ENCODE results near the gene THYN1.
"Not testable (repeated sequence)": the region's sequence is repeated elsewhere in the genome, so short reads cannot be mapped to it uniquely, and the experiment has no call there.

Gene THYN1

DNA sequence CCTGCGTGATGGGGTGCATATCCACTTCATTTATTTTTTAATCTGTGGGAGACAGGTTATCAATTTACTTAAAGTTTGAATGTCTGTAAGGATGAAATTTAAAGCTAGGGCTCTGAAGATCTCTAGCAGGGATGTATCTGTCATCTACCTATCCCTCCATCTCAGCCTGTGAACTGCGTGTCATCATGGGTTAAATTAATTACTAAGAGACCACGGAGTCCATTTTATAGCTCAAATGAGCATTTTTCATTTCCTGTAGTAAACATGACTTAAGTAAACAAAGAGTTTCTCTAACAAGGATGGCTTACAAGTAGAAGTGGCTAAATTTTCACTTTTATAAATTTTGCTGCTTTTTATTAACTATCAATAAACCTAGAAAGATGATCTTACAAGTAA is 20.2 kb upstream of the THYN1 start:
- DNase-seq, result no peak

DNA sequence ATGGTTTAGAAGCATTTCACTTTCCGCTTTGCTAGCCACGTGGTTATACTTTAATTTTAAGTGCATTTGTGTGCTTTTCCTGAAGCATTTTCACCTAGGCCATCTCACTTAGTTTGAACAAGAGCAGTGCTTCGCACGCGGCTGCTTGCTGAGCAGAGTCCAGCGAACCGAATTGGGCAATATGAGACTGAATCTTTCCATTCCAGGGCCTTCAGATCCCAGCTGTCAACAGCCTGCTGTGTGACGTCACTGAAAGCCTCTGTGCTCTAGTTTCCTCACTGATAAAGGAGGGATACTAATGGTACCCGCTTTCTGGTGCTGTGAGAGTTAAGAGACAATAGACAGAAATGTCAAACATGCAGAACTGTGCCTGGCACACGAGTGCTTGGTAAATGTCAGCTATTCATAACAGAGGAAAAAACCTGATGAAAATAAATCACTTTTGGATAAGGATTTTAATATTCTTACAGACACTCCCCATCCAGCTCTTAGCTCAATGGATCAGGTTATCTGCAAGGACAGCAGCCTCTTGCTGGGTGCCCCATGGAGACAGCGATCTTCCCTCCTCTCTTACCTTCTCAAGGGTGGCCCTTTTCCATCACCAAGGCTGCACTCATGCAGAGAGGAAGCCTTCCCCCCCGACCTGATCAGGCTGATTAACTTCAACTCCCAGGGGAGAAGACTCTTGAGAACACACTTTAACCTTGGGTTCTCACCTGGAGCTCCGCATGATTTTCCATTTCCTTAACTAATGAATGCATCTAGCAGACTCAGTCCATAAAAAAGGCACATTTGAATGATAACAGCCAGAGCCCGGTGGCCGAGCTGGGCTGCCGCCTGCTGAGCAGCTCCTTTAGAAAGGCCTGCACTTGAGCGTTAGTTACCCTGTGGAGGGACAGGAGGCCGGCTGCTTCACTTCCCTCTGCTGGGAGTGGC is 19.5 kb upstream of the THYN1 start:
- DNase-seq, result no peak

DNA sequence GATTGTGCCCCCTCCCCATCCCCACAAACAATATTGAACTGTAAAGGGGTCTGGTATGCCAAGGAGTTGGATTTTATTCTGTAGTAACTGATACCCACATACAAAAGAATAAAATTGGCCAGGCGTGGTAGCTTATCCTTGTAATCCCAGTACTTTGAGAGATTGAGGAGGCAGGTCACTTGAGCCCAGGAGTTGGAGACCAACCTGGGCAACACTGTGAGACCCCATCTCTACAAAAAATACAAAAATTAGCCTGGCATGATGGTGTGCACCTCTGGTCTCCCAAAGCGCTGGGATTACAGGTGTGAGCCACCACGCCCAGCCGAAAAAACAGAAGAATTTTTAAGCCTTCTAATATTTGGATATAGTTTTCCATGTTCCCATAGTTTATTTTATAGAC is 18.8 kb upstream of the THYN1 start:
- DNase-seq, result no peak

DNA sequence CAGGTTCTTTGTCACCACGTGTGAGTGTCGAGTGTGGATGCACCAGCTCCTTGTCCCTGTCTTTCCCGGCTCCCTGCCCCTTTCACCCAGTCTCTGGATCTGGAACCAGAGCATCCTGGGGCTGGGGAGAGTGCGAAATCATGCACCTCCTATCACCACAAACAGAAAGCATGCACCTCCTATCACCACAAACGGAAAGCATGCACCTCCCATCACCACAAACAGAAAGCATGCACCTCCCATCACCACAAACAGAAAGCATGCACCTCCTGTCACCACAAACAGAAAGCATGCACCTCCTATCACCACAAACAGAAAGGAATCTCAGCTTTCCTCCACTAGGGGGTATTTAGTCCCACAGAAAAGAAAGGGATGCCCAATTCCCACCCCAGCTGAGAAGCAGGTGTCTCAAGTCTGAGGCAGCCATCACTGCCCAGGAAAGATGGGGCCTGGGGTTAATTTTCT is 17.1 kb upstream of the THYN1 start:
- no peak for DNase-seq

DNA sequence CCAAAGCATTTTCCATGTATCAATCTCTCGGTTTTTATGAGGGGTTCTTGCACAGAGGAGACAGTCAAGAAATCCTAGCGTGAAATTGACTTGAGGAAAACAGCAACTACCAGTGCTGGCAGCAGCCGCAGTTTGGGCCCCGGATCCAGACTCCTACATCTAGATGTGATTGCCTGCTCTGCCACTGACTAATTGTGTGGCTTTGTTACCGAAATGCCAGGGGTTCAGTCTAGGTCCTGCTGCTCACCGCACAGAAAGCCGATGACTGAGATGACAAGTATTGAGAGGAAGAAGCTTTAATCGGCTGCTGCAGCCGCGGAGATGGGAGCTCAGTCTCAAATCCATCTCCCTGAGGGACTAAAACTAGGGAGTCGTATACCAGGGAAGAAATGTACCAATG is 14.8 kb upstream of the THYN1 start:
- DNase-seq, result no peak

DNA sequence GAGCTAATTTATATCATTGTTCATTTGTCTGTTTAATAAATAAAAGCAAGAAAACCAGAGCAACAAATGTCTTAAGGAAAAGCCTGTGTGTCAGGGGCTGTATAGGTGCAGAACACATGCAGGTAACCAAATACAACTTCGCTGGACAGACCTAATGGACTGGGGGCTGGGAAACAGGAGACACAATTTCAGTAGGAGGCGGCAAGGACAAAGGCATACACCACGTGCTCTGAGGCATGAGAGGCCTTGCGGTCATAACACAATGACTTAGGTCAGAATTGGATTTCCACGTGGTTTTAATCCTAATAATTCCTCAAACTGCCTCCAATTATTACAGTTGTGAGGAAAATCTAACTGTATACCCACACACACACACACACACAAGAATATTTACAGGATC is 14.3 kb upstream of the THYN1 start:
- DNase-seq, result no peak

DNA sequence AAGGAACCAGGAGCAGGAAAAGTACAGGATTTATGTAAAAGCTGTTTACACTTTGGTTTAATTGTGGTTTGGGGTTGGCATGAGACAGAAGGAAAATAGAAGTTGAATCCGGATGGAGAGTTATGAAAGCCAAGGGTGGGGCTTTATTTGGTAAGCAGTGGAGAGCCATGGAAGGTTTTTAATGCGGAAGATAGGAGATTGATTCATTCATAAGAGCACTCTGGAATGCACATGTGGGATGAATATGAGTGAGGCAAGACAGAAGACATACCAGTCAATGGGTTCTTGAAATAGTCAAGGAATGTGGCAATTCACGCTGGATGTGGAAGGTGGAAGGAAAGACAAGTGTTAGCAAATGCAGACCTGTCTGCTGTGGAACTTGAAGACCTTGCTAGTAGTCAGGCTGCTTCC is 13.7 kb upstream of the THYN1 start:
- no peak for DNase-seq

DNA sequence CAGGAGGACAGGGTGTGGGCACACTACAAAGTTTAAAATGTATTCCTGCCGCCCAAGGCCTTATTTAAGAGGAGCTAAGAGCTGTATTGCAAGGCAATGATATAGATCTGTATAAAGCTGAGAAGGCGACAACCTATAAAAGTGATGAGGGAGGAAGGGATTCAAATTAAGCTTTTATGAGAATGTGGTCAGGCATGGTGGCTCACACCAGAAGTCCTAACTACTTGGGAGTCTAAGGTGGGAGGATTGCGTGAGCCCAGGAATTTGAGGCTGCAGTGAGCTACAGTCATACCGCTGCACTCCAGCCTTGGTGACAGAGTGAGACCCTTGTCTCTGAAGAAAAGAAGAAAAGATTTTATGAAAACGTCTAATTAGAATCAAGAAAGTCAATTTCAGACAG is 13.3 kb upstream of the THYN1 start:
- DNase-seq, result no peak

DNA sequence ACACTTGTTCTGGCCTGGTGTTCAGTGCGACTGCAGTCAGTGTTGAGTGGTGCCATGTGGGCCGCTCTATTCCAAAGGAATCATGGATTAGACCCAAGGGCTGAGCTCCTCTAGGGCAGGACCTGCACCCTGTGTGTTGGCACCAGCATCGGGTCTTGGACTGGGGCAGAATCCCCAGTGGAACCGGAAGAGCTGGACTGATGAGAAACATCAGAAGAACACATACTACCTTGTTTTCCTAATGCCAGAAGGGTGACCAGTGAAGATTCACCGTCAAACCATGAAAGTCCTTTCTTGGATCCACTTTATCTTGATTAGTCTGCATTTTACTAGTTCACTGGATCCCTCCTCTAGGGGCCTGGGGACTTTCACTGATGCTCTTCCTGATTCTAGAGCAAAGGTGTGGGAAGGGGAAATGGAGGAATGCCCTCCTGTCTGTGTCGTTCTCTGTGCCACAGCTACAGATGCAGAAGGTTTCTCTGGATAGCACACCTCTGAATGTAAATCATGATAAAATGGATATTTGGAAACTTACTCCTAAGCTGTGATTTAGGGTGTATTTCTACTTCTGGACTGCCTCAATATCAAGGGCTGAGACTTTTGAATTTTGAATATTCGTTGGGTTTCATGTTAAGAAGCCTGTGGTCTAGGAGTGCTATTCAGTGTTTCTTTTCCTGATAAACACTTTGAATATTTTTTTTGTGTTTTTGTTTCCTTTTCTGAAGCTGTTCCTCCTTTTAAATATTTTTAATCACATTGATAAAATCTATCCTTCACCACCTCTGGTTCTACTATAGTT is 12.0 kb upstream of the THYN1 start:
- no peak for DNase-seq

DNA sequence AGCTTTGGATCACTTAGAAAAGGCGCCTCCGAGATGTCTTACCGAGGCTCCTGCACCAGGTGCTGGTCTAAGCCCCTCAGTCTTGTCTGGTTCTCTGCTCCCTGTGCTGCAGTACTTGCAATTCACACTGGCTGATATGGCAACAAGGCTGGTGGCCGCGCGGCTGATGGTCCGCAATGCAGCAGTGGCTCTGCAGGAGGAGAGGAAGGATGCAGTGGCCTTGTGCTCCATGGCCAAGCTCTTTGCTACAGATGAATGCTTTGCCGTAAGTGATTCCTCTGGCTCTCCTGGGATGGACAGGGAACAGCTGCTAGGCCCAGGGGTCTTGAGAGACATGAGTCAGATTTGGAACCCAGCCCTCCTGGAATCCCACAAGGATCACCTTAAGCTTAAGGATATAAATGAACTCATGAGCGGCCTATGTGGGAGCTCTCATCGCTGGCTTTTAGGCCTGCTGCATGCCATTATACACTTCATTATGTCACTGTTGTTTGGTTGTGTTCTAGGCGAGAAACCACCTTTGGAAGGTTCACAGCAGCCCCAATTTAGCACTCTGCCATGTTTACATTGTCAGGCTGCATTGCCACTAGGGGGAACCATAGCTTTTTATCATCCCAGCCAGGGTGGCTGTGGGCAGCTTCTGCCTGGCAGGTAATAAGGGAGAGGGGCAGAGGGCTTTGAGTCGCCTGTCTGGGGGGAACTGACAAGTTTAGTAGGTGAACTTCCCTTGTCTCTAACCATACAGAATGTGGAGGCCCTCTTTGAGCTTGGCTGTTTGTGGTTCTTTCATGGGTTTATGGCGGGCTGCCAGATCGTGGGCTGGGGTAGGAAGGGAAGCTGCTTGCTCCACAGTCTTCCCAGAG is 8.7 kb upstream of the THYN1 start:
- no peak for DNase-seq

DNA sequence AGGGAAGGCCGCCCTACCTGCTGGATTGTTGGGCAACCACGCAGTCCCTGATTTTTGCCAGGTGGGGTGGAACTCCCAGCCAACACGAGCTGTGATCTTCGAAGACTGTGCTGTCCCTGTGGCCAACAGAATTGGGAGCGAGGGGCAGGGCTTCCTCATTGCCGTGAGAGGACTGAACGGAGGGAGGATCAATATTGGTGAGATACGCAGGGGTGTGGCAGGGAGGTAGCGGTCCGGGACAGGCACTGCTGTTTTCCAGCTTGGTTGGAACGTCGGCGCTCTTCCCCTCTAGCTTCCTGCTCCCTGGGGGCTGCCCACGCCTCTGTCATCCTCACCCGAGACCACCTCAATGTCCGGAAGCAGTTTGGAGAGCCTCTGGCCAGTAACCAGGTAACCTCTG is 7.8 kb upstream of the THYN1 start:
- no peak for DNase-seq

DNA sequence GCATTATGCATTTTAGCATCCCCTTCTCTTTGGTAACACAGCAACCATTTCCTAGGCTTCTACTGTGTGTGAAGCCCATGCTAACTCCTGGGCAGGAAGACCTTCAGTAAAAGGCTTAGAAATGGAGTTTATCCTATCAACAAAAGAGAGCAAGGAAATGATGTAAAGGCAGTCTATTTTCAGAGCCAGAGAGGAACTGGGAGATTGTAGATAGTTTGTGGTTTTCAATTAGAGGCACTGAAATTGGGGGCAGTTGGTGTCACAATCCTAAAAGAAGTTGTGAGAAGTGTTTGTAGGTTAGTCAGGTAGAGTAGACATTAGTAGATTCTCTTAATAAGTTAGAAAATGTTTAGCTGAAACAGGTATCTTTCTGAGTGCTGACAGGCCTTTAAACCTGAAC is 7.4 kb upstream of the THYN1 start:
- DNase-seq, result no peak

DNA sequence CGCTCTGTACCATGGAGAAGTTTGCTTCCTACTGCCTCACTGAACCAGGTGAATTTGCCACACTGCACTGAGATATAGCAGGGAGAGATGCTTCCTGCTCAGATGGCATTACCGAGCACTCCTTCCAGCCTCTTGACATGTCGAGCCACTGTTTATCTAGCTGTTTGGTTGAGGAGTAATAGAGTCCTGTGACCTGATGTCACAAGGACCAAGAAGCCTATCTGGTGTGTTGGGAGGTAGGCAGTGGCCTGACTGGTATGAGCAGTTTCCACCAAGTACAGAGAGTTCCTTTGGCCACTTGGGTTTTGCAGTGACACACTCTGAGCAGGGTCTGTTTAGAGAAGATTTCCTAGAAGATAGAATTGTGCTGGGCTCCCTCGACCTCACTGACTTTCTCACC is 5.4 kb upstream of the THYN1 start:
- no peak for DNase-seq

DNA sequence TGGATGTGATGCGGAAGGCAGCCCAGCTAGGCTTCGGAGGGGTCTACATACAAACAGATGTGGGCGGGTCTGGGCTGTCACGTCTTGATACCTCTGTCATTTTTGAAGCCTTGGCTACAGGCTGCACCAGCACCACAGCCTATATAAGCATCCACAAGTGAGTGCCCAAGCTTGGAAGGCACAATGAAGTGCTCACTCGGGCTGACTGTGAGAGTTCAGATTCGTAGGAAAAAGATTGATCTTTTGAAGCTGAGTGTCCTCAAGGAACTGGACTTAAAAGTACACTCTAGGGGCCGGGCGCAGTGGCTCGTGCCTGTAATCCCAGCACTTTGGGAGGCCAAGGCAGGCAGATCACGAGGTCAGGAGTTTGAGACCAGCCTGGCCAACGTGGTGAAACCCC is 3.9 kb upstream of the THYN1 start:
- no peak for DNase-seq

DNA sequence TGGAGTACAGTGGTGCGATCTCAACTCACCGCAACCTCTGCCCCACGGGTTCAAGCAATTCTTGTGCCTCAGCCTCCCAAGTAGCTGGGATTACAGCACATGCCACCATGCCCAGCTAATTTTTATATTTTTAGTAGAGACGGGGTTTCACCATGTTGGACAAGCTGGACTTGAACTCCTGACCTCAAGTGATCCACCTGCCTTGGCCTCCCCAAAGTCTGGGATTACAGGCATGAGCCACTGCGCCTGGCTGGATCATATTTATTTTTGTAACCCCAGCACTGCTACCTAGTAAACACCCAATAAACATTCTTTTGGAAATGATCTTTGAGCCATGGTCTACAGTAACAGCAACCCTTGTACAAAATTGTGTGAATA is 2.0 kb upstream of the THYN1 start:
- DNase-seq, result not testable (repeated sequence)

DNA sequence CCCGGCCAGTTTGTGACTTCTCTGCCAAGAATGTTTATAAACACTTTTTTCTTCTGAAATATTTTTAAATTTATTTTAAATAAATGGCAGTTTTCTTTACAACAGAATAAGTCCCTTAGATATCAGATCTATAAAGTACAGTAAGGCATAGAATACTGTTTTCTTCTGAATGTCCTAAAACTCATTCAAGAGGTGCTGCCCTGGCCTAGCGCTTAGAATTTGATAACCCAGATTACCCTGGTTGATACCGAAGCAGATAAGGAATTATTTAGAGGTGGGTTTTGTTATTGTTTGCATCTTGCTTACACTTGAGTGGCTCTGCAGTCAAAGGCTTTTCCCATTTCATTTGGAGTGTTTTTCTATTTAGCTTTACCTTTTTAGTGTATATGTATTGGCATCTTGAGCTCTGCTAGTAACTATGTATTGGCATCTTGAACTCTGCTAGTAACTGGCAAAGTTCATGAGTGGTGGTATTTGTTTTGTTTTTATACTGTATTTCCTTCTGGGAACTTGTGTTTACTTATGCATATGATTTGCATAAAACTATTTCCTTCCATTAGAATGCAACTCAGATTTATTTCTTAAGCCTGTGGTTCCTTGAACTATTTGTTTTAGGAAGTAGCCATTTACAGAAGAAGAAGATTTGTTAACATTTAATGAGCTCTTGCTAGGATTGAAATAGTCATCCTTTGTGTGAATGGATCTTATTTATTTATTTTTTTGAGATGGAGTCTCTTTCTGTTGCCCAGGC is 1.5 kb upstream of the THYN1 start:
- DNase-seq, result no peak

DNA sequence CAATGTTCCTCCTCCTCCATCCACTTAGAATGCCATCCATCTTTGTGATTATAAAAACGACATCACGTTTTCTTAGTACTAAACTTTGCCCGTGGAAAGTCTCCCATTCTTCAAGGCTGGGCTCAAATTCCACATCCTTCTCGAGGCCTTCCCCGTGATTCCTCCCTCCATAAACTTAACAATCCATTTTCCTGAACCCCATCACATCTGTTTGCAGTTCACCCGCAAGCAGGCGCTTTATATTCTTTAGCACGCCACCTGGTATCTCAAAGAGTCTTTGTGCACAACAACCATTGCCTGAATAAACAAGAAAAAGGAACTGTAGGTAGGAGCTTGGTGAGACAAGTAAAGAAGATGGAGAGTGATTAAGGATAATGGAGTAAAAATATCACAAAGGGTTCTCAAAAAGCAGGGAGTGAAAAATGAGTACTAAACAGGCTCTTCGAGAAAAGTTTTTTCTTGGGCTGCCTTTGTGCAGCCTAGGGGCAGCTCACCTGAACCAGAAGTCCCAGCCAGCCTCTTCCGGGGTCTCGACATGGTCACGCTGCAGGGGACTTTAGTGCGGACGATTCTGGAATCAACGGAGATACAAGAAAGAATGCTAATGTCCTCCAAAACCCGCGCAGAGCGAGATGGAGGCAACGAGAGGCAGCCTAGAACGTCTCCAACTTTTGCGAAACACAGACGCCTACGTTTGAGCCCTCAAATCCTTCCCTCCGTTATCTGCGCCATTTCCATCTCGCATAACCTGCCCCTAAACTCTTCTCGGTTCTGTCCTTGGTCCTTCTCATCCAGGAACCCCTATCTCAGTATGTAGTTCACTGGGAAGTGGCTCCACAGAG is 585 bp downstream of the THYN1 start:
- DNase-seq, result no peak

DNA sequence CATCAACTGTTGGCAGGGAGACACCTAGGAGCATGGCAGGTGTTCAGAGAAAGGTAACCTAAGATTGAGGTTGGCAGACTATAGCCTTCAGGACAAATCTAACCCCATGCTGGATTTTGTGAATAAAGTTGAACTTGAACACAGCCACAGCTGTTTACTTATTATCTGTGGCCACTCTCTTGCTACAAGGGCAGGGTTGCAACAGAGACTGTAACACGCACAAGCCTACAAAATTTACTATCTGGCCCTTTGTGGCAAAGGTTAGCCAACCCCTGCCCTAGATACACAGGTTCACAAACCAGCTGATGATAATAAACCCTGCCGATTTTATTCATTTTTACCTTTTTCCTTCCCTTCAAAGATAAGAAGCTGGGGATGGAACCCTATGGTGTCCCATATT is 2.5 kb downstream of the THYN1 start:
- no peak for DNase-seq

DNA sequence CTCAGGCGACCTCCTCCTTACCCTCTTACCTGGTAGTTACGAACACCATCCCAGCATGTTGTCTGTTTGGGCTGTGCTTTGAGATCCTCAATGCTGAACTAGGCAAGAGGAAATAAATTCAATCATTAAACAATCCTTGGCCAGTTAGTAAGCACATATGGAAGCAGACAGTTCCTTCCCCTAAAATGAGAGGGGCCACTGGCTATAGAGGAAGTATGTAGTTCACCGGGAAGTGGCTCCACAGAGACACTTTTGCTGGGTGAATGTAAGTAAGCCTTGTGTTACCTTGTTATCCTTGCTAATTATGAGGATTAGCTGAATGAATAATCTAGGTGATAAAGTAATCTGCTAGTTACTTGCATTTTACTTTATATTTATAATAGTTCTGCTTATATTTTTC is 2.9 kb downstream of the THYN1 start:
- no peak for DNase-seq

DNA sequence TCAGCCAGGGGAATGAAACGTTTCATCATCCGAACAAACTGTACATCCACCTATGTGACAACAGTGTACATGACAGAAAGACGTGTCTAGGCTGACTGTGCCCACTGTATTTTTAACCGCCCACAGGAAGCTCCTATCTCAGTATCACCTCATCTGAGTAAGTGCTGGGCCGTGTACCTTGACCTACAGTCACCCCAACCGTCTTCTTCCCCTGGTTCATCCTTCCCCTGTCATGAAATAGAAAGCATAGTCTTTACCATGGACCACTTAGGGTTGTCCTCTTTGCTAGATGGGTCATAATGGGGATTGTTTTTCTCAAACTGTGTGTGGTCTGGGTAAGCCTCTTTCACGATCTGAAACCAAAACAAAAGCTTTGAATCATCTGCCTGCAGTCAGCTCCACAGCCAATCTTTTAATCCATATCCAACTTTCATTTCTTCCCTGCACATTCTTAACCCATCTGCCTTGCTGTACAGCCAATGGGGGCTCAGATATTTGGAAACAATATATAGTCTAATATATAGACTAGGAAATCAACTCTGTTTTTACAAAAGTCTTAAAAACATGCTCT is 4.2 kb downstream of the THYN1 start:
- DNase-seq, result no peak

DNA sequence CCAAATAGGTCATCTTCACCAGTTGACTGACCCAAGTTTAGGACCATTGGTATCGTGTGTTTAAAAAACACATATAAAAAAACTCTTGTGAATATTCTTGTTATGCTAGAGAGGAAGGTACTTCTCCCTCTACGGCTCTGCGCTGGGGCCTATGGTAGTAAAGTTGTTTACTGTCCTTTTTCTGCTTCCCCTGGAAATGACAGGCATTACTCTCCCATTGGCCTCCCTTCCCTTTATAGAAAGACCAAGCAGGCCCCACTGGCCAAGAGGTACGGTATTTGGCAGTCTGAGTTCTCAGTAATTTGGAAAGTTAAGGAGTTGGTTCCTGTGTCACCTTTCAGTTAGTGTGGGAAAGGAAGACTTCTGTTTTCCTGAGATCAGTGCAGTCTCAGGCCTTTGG is 6.5 kb downstream of the THYN1 start:
- DNase-seq, result no peak
